B cell (primary cell): ENCODE data around the gene NRN1. TPM values are rescaled to one million over a fixed set of nuclear protein-coding genes. Genes with fewer than 3 reads are reported as not detected.
A peak's percentile ranks its signal among the peaks of the same experiment; 100 is the strongest.

Experiments
- ATAC-seq: fragments of 200-7000 bp; cut with Tn5 transposase; one replicate; pipeline ENCODE4 v1.10.0; 2021; ENCODE audit warnings: low read depth, mild to moderate bottlenecking, moderate number of reproducible peaks, moderate library complexity
- CTCF ChIA-PET: fragments of 350-600 bp; sonication (Branson Sonifier 250); formaldehyde crosslinking; loops from one replicate; lab custom pipeline; 2021; ENCODE audit warnings: antibody characterized with exemption, inconsistent platforms; lab: Charles Lee
- POLR2A ChIA-PET: fragments of 350-600 bp; sonication (Branson Sonifier 250); formaldehyde crosslinking; loops from one replicate; lab custom pipeline; 2021; ENCODE audit warnings: antibody characterized with exemption; lab: Charles Lee
- DNase-seq: peaks from one replicate; pipeline ENCODE4 v3.0.0; 2013
- H2AFZ ChIP-seq: 2 replicates; pipeline ENCODE4 v1.6.1; 2012; ENCODE audit warnings: mild to moderate bottlenecking, low read depth, low read length; ENCODE audit not compliant: insufficient read depth, poor library complexity, severe bottlenecking
- H3K27ac ChIP-seq, 2 donors: 1 replicate in 1 of 2; 2 replicates in 1 of 2; pipeline ENCODE4 v1.5.1; 2012 to 2013; ENCODE audit warnings: low read length in 2 of 2, mild to moderate bottlenecking in 2 of 2, moderate library complexity in 1 of 2
- H3K27me3 ChIP-seq, 4 experiments: fragments of 200-600 bp in 1 of 4; sonication (generic) in 1 of 4; replicated peaks in 1 of 4; 1 replicate in 2 of 4; 2 replicates in 2 of 4; pipeline versions ENCODE4 v1.6.1 to v1.7.0; 2013 to 2016; ENCODE audit warnings: low read length in 3 of 4, mild to moderate bottlenecking in 2 of 4, mixed read lengths in 1 of 4, moderate library complexity in 1 of 4; ENCODE audit not compliant: insufficient read depth in 4 of 4, control insufficient read depth in 3 of 4; ENCODE audit errors: control extremely low read depth in 1 of 4
- H3K36me3 ChIP-seq, 2 experiments: replicated peaks in 1 of 2; 1 replicate in 1 of 2; 2 replicates in 1 of 2; pipeline versions ENCODE4 v1.6.1 to v1.7.1; 2013; ENCODE audit warnings: low read length in 1 of 2; ENCODE audit not compliant: insufficient read depth in 2 of 2, control insufficient read depth in 1 of 2; ENCODE audit errors: control extremely low read depth in 1 of 2, extremely low read depth in 1 of 2
- H3K4me1 ChIP-seq, 2 donors: fragments of 200-600 bp in 1 of 2; sonication (generic) in 1 of 2; 1 replicate in 1 of 2; 2 replicates in 1 of 2; pipeline versions ENCODE4 v1.5.1 to v1.6.1; 2013 to 2017; ENCODE audit warnings: low read length in 2 of 2; ENCODE audit not compliant: control insufficient read depth in 2 of 2, insufficient read depth in 2 of 2
- H3K4me2 ChIP-seq: replicated peaks from 2 replicates; pipeline ENCODE3; 2012; ENCODE audit warnings: mild to moderate bottlenecking, low read depth, low read length; ENCODE audit not compliant: poor library complexity, severe bottlenecking
- H3K4me3 ChIP-seq, 5 experiments: fragments of 200-600 bp in 1 of 5; sonication (generic) in 1 of 5; 1 replicate in 3 of 5; 2 replicates in 2 of 5; pipeline versions ENCODE4 v1.5.1 to v1.7.0; 2011 to 2016; ENCODE audit warnings: low read length in 4 of 5, mild to moderate bottlenecking in 4 of 5, low read depth in 2 of 5, control low read depth in 1 of 5, moderate library complexity in 1 of 5; ENCODE audit not compliant: insufficient read depth in 1 of 5; ENCODE audit errors: control extremely low read depth in 1 of 5, extremely low read depth in 1 of 5
- H3K79me2 ChIP-seq: fragments of 200-600 bp; sonication (generic); one replicate; pipeline ENCODE4 v1.6.0; 2016; ENCODE audit warnings: low read length; ENCODE audit not compliant: control insufficient read depth, insufficient read depth
- H3K9ac ChIP-seq: fragments of 200-600 bp; sonication (generic); 2 replicates; pipeline ENCODE4 v1.6.1; 2017; ENCODE audit warnings: mild to moderate bottlenecking, low read length, moderate library complexity
- H3K9me3 ChIP-seq, 3 donors: one replicate each; pipeline versions ENCODE4 v1.6.1 to v1.7.1; 2013; ENCODE audit warnings: low read length in 2 of 3; ENCODE audit not compliant: control insufficient read depth in 2 of 3, insufficient read depth in 1 of 3; ENCODE audit errors: control extremely low read depth in 1 of 3
- H4K20me1 ChIP-seq: 2 replicates; pipeline ENCODE4 v1.6.0; 2012; ENCODE audit warnings: mild to moderate bottlenecking, low read length; ENCODE audit not compliant: insufficient read depth, control insufficient read depth, poor library complexity, severe bottlenecking
- H3K27ac Mint-ChIP-seq: one replicate; pipeline ENCODE4 v1.8.0; 2021; ENCODE audit warnings: mixed read lengths
- H3K27me3 Mint-ChIP-seq: one replicate; pipeline ENCODE4 v1.8.0; 2021; ENCODE audit warnings: mixed read lengths
- H3K4me1 Mint-ChIP-seq: one replicate; pipeline ENCODE4 v1.8.0; 2021; ENCODE audit warnings: mixed read lengths
- H3K4me3 Mint-ChIP-seq: one replicate; pipeline ENCODE4 v1.8.0; 2021; ENCODE audit warnings: mixed read lengths
- H3K9me3 Mint-ChIP-seq: one replicate; pipeline ENCODE4 v1.8.0; 2022; ENCODE audit warnings: mixed read lengths; ENCODE audit not compliant: insufficient read depth
- CTCF ChIP-seq: fragments of 200-600 bp; IDR thresholded peaks from one replicate; pipeline ENCODE4 v1.8.0; 2022; ENCODE audit warnings: antibody characterized with exemption, mild to moderate bottlenecking
- EZH2 ChIP-seq: IDR thresholded peaks from 2 replicates; pipeline ENCODE4 v1.6.1; 2012; ENCODE audit warnings: borderline replicate concordance, low read depth, mild to moderate bottlenecking, moderate library complexity, low read length; ENCODE audit not compliant: insufficient read depth, poor library complexity, severe bottlenecking
- WGBS: methylation state at CpG from one replicate; pipeline ENCODE4 v1.1.5; 2013; ENCODE audit warnings: missing lambda C conversion rate; ENCODE audit not compliant: insufficient coverage; 5-methylcytosine and 5-hydroxymethylcytosine counted together
- intact Hi-C: fragments of 100-400 bp; cut with micrococcal nuclease; formaldehyde crosslinking; loops from one replicate; pipeline ENCODE4 v1.10.0; 2022
- polyA plus RNA-seq: library from polyadenylated mRNA; depleted of rRNA; stranded (reverse); fragments of >200 nt; gene quantifications from 2 replicates; pipeline ENCODE4 v1.2.3, GENCODE V29; 2012
- total RNA-seq, 2 donors: library from RNA; stranded (reverse); fragments of 120-200 nt in 1 of 2; gene quantifications; 1 replicate in 1 of 2; 2 replicates in 1 of 2; pipeline versions ENCODE4 v1.2.3 to v1.2.4, GENCODE V29; 2013 to 2022

NRN1 gene
- total and polyA plus RNA-seq, 2 donors (not counting 1 experiment from before 2014, with no cell fraction given) = 0.51 TPM; not detected in 1

GRCh38 chr6:5999688-6000608 is 6.8 kb downstream of the NRN1 start:
- peaks cover 80 to 85% of the 10 kb centered on the region in 2 donors for H3K4me1 ChIP-seq
- H2AFZ ChIP-seq = no peak overlapping the region
- DNase-seq = peak; percentile 46
- CTCF ChIA-PET = interaction anchor here (0.8 to 1.7 kb wide), 5 partner anchors 8 to 856 kb away, joined by 3 to 5 read pairs (median 3); no protein-coding TSS in a partner anchor
- H3K27ac ChIP-seq = no peak overlapping the region
- H3K27ac Mint-ChIP-seq = peak overlapping the region; percentile 79
- peaks cover 16% of the 10 kb centered on the region for H4K20me1 ChIP-seq
- no peak for ATAC-seq
- no peaks in the 10 kb centered on the region for H3K36me3 ChIP-seq
- peak overlapping the region; percentile 34 for H3K4me3 Mint-ChIP-seq
- peak overlapping the region; percentile 33 for H3K4me2 ChIP-seq
- H3K9ac ChIP-seq = no peak overlapping the region
- H3K4me1 Mint-ChIP-seq = peaks cover 65% of the 10 kb centered on the region
- H3K27me3 Mint-ChIP-seq = peaks cover 78% of the 10 kb centered on the region
- 19% methylated on average over 33 of the region's 34 CpGs for WGBS
- no peak overlapping the region for H3K4me3 ChIP-seq
- peaks cover 15% of the 10 kb centered on the region for H3K9me3 Mint-ChIP-seq
- peaks cover 0 to 100% (median 93%) of the 10 kb centered on the region in 4 experiments for H3K27me3 ChIP-seq
- peaks cover 0 to 83% (median 57%) of the 10 kb centered on the region in 3 donors for H3K9me3 ChIP-seq
- no peaks in the 10 kb centered on the region for H3K79me2 ChIP-seq
- TF ChIP-seq CTCF (no peak), EZH2 (peak; percentile 82)
- intact Hi-C loops = loop anchor here (5.0 kb wide), 1 partner anchor 1223 kb away; the partner anchor contains the start of gene CDYL
- POLR2A ChIA-PET = no interaction called here
